ENCODE data around the gene CD22. TPM values are rescaled to one million over a fixed set of nuclear protein-coding genes. Genes with fewer than 3 reads are reported as not detected.

Gene CD22
- total RNA-seq, 4 donors from 2014 or later: not detected

GRCh38 chr19:35337097-35337983 lies 8.4 kb downstream of the CD22 start:
- H3K27ac ChIP-seq: no peak overlapping the region
- no peak overlapping the region for H3K4me3 ChIP-seq
- H3K27me3 ChIP-seq: peaks cover 8% of the 10 kb centered on the region
- no peaks in the 10 kb centered on the region for H3K4me1 ChIP-seq
- no peaks in the 10 kb centered on the region for H3K9me3 ChIP-seq
- DNase-seq (ENCODE audit: low spot score in 2 of 2): no peak
- H3K36me3 ChIP-seq: no peaks in the 10 kb centered on the region
- WGBS: 79% methylated on average over 25 of the region's 25 CpGs
- TF ChIP-seq POLR2AphosphoS5 (IDR thresholded peaks at IDR 0.05) (no peak), EP300 (IDR thresholded peaks at IDR 0.05) (no peak), POLR2A (IDR thresholded peaks at IDR 0.05) (no peak), CTCF (IDR thresholded peaks at IDR 0.05) (no peak)

- Histone ChIP-seq H3K27ac (no peak overlapping the region), H3K27me3 (peaks cover 8% of the 10 kb centered on the region), H3K4me3 (no peak overlapping the region), H3K4me1 (no peaks in the 10 kb centered on the region), H3K36me3 (no peaks in the 10 kb centered on the region), H3K9me3 (no peaks in the 10 kb centered on the region)
- DNase-seq (ENCODE audit: low spot score in 2 of 2): no peak
- WGBS: 66% methylated on average over 7 of the region's 13 CpGs
- no peak for TF ChIP-seq POLR2AphosphoS5 (IDR thresholded peaks at IDR 0.05)
- no peak for TF ChIP-seq CTCF (IDR thresholded peaks at IDR 0.05)
- TF ChIP-seq EP300 (IDR thresholded peaks at IDR 0.05): no peak
- TF ChIP-seq POLR2A (IDR thresholded peaks at IDR 0.05): no peak
Measured at GRCh38 chr19:35337984-35338296, 9.0 kb downstream of the CD22 start.

DNA sequence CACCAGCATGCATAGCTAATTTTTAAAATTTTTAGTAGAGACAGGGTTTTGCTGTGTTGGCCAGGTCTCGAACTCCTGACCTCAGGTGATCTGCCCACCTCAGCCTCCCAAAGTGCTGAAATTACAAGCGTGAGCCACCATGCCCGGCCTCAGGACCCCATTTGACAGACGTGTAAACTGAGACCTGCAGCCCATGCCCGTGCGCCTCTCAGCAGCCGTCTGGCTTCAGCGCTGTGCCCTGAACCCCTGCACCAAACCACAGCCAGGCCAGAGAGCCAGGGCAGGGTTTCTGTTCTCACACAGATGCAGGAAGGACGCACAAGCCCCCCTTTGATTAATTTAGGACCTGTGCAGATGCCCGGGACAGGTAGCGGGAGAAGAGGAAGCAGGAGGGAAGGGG lies 11.4 kb downstream of the CD22 start:
- TF ChIP-seq EP300 (IDR thresholded peaks at IDR 0.05) (no peak), CTCF (IDR thresholded peaks at IDR 0.05) (no peak), POLR2A (IDR thresholded peaks at IDR 0.05) (no peak), POLR2AphosphoS5 (IDR thresholded peaks at IDR 0.05) (no peak)
- no peaks in the 10 kb centered on the region for H3K36me3 ChIP-seq
- DNase-seq (ENCODE audit: low spot score in 2 of 2): no peak

GRCh38 chr19:35341006-35341405 lies 12.0 kb downstream of the CD22 start:
- Histone ChIP-seq H3K27me3 (peaks cover 13% of the 10 kb centered on the region), H3K36me3 (no peaks in the 10 kb centered on the region), H3K27ac (no peak overlapping the region), H3K4me3 (no peak overlapping the region), H3K9me3 (no peaks in the 10 kb centered on the region), H3K4me1 (no peaks in the 10 kb centered on the region)
- WGBS: 90% methylated on average over 16 of the region's 16 CpGs
- DNase-seq (ENCODE audit: low spot score in 2 of 2): no peak
- TF ChIP-seq POLR2AphosphoS5 (IDR thresholded peaks at IDR 0.05): no peak
- no peak for TF ChIP-seq EP300 (IDR thresholded peaks at IDR 0.05)
- TF ChIP-seq CTCF (IDR thresholded peaks at IDR 0.05): no peak
- no peak for TF ChIP-seq POLR2A (IDR thresholded peaks at IDR 0.05)

More for the DNA sequence above, 11.4 kb downstream of the CD22 start:
- Histone ChIP-seq H3K27me3 (peaks cover 8% of the 10 kb centered on the region), H3K4me1 (no peaks in the 10 kb centered on the region), H3K4me3 (no peak overlapping the region), H3K27ac (no peak overlapping the region), H3K9me3 (no peaks in the 10 kb centered on the region)
- whole genome bisulfite sequencing: 91% methylated on average over 11 of the region's 11 CpGs

- 82% methylated on average over 13 of the region's 14 CpGs for WGBS
- H3K4me1 ChIP-seq: no peaks in the 10 kb centered on the region
Measured at GRCh38 chr19:35341565-35342225, 12.7 kb downstream of the CD22 start.

More at GRCh38 chr19:35341565-35342225, 12.7 kb downstream of the CD22 start:
- Histone ChIP-seq H3K9me3 (no peaks in the 10 kb centered on the region), H3K27me3 (peaks cover 20% of the 10 kb centered on the region), H3K36me3 (no peaks in the 10 kb centered on the region), H3K4me3 (no peak overlapping the region), H3K27ac (no peak overlapping the region)
- no peak for DNase-seq (ENCODE audit: low spot score in 2 of 2)
- TF ChIP-seq POLR2AphosphoS5 (IDR thresholded peaks at IDR 0.05): no peak
- TF ChIP-seq POLR2A (IDR thresholded peaks at IDR 0.05): no peak
- no peak for TF ChIP-seq EP300 (IDR thresholded peaks at IDR 0.05)
- TF ChIP-seq CTCF (IDR thresholded peaks at IDR 0.05): no peak

All from suprapubic skin (tissue), 4 donors.